Right lobe of liver (tissue), 6 donors: ENCODE data around the gene CPT1C. TPM values are rescaled to one million over a fixed set of nuclear protein-coding genes. Genes with fewer than 3 reads are reported as not detected.

Source experiments
- ATAC-seq, 4 donors: fragments of 200-7000 bp; cut with Tn5 transposase; one replicate each; pipeline ENCODE4 v1.9.1; 2020; ENCODE audit warnings: mild to moderate bottlenecking in 4 of 4, moderate library complexity in 4 of 4
- DNase-seq, 3 donors: peaks; one replicate each; pipeline ENCODE4 v3.0.0-alpha.2; 2020
- H3K27ac ChIP-seq, 3 donors: fragments of 200-600 bp; one replicate each; pipeline ENCODE4 v1.8.0; 2022
- H3K27me3 ChIP-seq, 2 donors: fragments of 200-600 bp; one replicate each; pipeline ENCODE4 v1.8.0; 2022
- H3K36me3 ChIP-seq, 4 donors: fragments of 200-600 bp; sonication (generic) in 1 of 4; one replicate each; pipeline versions ENCODE4 v1.5.1 to v1.8.0; 2017 to 2022; ENCODE audit warnings: control low read depth in 1 of 4
- H3K4me1 ChIP-seq, 4 donors: fragments of 200-600 bp; sonication (generic) in 1 of 4; one replicate each; pipeline versions ENCODE4 v1.5.1 to v1.8.0; 2017 to 2022; ENCODE audit warnings: control low read depth in 1 of 4
- H3K4me3 ChIP-seq, 3 donors: fragments of 200-600 bp; one replicate each; pipeline ENCODE4 v1.8.0; 2022
- H3K9me3 ChIP-seq, 4 donors: fragments of 200-600 bp; sonication (generic) in 1 of 4; one replicate each; pipeline versions ENCODE4 v1.5.1 to v1.8.0; 2017 to 2022; ENCODE audit warnings: control low read depth in 1 of 4
- POLR2A ChIP-seq: fragments of 450-650 bp; IDR thresholded peaks from one replicate; pipeline ENCODE4 v1.6.1; 2017; ENCODE audit warnings: antibody characterized with exemption, mild to moderate bottlenecking
- WGBS: methylation state at CpG from one replicate; pipeline ENCODE4 v1.1.6; 2018; ENCODE audit warnings: low coverage, low lambda C conversion rate; ENCODE audit not compliant: insufficient coverage; ENCODE audit errors: missing lambda C conversion rate; 5-methylcytosine and 5-hydroxymethylcytosine counted together
- intact Hi-C, 2 donors: fragments of 100-400 bp; cut with DNase I; formaldehyde crosslinking; loops; one replicate each; pipeline versions ENCODE4 v1.11.2 to v1.14.1; 2022
- total RNA-seq, 6 experiments: library from RNA; depleted of rRNA in 2 of 6; stranded (reverse); fragments of >200 nt in 2 of 6; fragmentation: NEBNext Ultra II Directional in 3 of 6; extraction: Animal tissue kit (Norgen Biotek cat#: 25700) in 3 of 6; gene quantifications; one replicate each; pipeline versions ENCODE4 v1.1.0 to v1.2.4, GENCODE V29; 2016 to 2023
- TF ChIP-seq, protein P1 (sequence below), 4 donors: fragments of 200-600 bp in 3 of 4; fragments of 450-650 bp in 1 of 4; IDR thresholded peaks; one replicate each; pipeline versions ENCODE4 v1.5.1 to v1.8.0; 2016 to 2022; ENCODE audit warnings: antibody characterized with exemption in 4 of 4, mild to moderate bottlenecking in 2 of 4
- donor health status: DM: no; HTN: yes; CAD: no.
- donor health status: DM: no; HTN: no; CAD: no.
- donor health status: DM: no; HTN: no; CAD: no.
- donor health status: DM: no; HTN: yes; CAD: no.
- donor health status: DM: no; HTN: yes; CAD: no.

The CPT1C gene
- total RNA-seq, 6 experiments from 2014 or later, result 0.43 to 6.7 (median 0.97) TPM

DNA sequence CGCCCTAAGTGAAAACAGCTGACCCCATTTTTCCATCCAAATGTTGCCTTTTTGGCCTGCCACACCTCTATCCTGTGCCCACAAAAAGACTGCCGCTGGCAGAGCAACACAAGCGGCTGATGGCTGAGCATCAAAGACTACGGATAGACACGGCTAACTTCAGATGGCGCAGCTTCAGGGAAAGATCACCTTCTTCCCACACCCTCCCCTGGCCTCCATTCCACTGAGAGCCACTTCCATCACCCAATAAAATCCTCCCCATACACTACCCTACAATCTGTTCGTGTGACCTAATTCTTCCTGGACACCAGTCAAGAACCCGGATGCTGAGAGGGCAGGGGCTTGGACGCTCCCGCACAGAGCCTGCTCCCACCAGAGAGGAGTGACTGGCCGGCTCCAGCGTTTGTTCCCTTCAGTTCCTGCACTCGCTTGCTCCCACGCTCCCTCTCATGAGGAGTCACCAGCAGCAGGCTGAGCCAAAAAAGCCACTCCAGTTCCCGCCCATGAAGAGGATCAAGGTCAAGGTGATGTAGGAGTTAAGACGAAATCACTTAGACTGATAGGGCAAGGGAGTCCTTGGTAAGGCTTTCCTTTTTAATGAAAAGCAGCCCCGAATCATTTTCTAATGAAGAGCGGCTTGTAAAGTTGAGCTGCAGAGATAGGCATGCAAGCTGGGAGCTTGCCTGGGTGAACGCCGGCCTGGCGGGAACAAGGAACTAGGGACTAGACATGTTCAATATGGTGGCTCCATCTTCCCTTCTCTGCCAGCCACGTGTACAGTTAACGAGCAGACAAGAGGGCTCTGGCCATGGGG, 36.5 kb downstream of the CPT1C start:
- no peaks in the 10 kb centered on the region for H3K36me3 ChIP-seq
- TF ChIP-seq, protein P1, sequence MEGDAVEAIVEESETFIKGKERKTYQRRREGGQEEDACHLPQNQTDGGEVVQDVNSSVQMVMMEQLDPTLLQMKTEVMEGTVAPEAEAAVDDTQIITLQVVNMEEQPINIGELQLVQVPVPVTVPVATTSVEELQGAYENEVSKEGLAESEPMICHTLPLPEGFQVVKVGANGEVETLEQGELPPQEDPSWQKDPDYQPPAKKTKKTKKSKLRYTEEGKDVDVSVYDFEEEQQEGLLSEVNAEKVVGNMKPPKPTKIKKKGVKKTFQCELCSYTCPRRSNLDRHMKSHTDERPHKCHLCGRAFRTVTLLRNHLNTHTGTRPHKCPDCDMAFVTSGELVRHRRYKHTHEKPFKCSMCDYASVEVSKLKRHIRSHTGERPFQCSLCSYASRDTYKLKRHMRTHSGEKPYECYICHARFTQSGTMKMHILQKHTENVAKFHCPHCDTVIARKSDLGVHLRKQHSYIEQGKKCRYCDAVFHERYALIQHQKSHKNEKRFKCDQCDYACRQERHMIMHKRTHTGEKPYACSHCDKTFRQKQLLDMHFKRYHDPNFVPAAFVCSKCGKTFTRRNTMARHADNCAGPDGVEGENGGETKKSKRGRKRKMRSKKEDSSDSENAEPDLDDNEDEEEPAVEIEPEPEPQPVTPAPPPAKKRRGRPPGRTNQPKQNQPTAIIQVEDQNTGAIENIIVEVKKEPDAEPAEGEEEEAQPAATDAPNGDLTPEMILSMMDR (IDR thresholded peaks at IDR 0.05), result no peak
- no peak for TF ChIP-seq POLR2A
- peak in 3 of 4 donors; percentile 41 to 80 (median 43) for ATAC-seq
- 62% methylated on average over 20 of the region's 23 CpGs for WGBS
- intact Hi-C loops, result no loop called here
- peak in 1 of 3 donors; percentile 32 for DNase-seq
- H3K4me1 ChIP-seq, result no peaks in the 10 kb centered on the region
- no peak overlapping the region for H3K4me3 ChIP-seq
- no peaks in the 10 kb centered on the region for H3K9me3 ChIP-seq
- no peaks in the 10 kb centered on the region for H3K27me3 ChIP-seq
- peak overlapping the region in 2 of 3 donors; percentile 31 to 51 for H3K27ac ChIP-seq

DNA sequence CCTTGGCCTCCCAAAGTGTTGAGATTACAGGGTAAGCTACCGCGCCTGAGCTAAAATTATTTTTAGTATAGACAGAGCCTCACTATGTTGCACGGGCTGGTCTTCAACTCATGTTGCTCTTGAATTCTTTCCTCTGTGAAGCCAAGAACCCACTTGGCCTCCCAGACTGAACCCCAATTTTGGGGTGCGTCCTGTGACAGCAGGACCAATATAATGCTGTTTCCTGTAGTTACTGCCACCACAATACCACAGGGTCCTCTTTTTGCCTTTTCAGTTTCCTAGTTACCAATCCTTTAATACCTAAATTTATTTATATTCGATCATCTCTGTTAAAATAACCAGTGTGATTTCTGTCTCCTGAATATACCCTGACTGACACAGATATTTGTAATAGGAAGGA, 39.2 kb downstream of the CPT1C start:
- TF ChIP-seq, protein P1 (IDR thresholded peaks at IDR 0.05), result no peak
- no peak for TF ChIP-seq POLR2A
- Histone ChIP-seq H3K4me3 (no peak overlapping the region), H3K36me3 (no peaks in the 10 kb centered on the region), H3K27me3 (no peaks in the 10 kb centered on the region), H3K4me1 (no peaks in the 10 kb centered on the region), H3K9me3 (no peaks in the 10 kb centered on the region), H3K27ac (no peak overlapping the region)
- 67% methylated on average over 4 of the region's 5 CpGs for WGBS
- intact Hi-C loops, result no loop called here
- DNase-seq (no peak), ATAC-seq (no peak)

DNA sequence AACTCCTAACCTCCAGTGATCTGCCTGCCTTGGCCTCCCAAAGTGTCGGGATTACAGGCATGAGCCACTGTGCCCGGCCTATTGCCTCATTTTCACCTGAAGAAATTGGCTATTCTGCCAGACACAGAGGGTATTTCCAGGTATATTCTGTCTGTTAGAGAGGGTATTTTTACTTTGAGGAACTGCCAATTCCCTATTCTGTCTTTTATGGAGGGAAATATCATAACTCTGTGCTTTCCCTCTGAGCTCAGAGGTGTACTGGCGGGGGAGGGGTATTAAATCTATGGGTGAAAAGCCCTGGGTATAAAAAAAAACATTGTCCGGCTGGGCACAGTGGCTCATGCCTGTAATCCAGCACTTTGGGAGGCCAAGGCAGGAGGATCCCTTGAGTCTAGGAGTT, 47.4 kb downstream of the CPT1C start:
- no peaks in the 10 kb centered on the region for H3K9me3 ChIP-seq

DNA sequence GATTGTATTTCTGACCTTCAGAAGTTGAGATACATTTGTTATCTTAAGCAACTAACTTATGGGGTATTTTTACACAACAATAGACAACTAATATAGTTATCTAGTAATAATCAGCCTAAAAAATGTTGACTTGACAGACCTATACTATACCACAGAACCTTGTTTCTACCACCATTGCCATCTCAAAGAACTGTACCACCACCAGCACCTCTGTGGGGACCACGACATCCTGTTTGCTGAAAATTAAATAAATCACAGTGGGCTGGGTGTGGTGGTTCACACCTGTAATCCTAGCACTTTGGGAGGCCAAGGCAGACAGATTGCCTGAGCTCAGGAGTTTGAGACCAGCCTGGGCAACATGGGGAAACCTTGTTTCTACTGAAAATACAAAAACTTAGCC, 48.2 kb downstream of the CPT1C start:
- no peak overlapping the region for H3K4me3 ChIP-seq
- TF ChIP-seq, protein P1 (IDR thresholded peaks at IDR 0.05), result no peak
- no peak for TF ChIP-seq POLR2A
- H3K27ac ChIP-seq, result no peak overlapping the region
- 100% methylated on average over 1 of the region's 1 CpG for WGBS
- H3K9me3 ChIP-seq, result no peaks in the 10 kb centered on the region
- DNase-seq (no peak), ATAC-seq (no peak)
- intact Hi-C loops, result no loop called here
- no peaks in the 10 kb centered on the region for H3K27me3 ChIP-seq
- H3K4me1 ChIP-seq, result no peaks in the 10 kb centered on the region
- no peaks in the 10 kb centered on the region for H3K36me3 ChIP-seq

More for the DNA sequence above, 47.4 kb downstream of the CPT1C start:
- 76% methylated on average over 4 of the region's 4 CpGs for WGBS
- H3K4me3 ChIP-seq, result no peak overlapping the region
- no peaks in the 10 kb centered on the region for H3K36me3 ChIP-seq
- DNase-seq (no peak), ATAC-seq (no peak)
- TF ChIP-seq, protein P1 (IDR thresholded peaks at IDR 0.05), result no peak
- TF ChIP-seq POLR2A, result no peak
- intact Hi-C loops, result no loop called here
- no peak overlapping the region for H3K27ac ChIP-seq
- no peaks in the 10 kb centered on the region for H3K27me3 ChIP-seq
- H3K4me1 ChIP-seq, result no peaks in the 10 kb centered on the region
